Pulmonary artery endothelial cell (primary cell): Measurements from ENCODE around the gene TRUB1. TPM values are rescaled to one million over a fixed set of nuclear protein-coding genes. Genes with fewer than 3 reads are reported as not detected.

Source experiments
- DNase-seq: peaks from one replicate; pipeline ENCODE4 v3.0.0-alpha.2; 2011; ENCODE audit warnings: low read depth, low spot score
- total RNA-seq: library from RNA; depleted of rRNA; stranded (reverse); fragments of >200 nt; gene quantifications from 2 replicates; pipeline ENCODE4 v1.2.3, GENCODE V29; 2014

Gene TRUB1
- total RNA-seq, 1 donor from 2014 or later = 26.2 TPM

DNA sequence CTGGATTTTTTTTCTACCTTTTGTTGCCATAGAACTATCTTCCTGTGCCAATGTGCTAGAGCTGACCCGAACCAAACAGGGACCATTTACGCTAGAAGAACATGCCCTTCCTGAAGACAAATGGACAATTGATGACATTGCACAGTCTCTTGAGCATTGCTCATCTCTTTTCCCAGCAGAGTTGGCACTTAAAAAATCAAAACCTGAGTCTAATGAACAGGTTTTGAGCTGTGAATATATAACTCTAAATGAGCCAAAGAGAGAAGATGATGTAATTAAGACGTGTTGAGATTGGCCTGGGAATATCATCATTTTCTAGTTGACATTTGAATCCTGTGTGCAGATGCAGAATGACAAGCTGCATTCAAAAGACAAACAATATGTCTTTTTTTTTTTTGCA is 37.1 kb downstream of the TRUB1 start:
- DNase-seq = no peak

DNA sequence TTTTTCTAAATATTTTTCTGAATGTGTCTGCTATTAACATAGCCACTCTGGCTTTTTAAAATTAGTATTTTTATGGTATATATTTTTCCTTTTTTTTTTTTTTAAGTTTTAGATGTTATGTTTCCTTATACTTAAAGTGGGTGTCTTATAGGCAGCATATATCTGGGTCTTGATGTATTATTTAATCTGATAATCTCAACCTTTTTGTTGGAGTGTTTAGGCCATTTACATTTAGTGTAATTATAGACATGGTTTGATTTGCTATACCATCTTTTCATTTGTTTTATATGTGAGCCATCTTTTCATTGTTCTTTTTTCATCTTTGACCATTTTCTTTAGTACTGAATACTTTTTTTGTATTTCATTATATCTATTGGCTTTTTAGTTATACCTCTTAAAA is 45.0 kb downstream of the TRUB1 start:
- no peak for DNase-seq

- no peak for DNase-seq
These were observed 50.0 kb downstream of the TRUB1 start for GRCh38 chr10:114987995-114988394.

DNA sequence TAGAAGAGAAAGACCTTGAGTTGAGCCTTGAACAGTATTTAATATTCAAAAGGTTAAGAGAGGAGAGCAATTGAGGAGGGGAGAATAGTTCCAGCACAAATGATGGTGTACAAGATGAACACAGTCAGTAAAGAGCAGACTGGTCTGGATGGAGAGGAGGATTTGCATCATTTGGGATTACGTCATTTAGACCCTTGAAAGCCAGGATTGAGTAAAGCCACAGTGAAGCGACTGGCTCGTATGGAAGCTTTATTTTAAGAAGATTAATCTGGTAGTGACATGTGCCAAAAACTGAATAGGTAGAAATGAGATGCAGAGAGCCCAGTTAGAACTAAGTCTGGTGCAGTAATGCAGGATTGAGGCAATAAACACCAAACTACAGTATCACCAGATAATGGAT is 52.6 kb downstream of the TRUB1 start:
- DNase-seq = no peak

- DNase-seq = no peak
These were observed 53.0 kb downstream of the TRUB1 start for GRCh38 chr10:114990991-114991390.

DNA sequence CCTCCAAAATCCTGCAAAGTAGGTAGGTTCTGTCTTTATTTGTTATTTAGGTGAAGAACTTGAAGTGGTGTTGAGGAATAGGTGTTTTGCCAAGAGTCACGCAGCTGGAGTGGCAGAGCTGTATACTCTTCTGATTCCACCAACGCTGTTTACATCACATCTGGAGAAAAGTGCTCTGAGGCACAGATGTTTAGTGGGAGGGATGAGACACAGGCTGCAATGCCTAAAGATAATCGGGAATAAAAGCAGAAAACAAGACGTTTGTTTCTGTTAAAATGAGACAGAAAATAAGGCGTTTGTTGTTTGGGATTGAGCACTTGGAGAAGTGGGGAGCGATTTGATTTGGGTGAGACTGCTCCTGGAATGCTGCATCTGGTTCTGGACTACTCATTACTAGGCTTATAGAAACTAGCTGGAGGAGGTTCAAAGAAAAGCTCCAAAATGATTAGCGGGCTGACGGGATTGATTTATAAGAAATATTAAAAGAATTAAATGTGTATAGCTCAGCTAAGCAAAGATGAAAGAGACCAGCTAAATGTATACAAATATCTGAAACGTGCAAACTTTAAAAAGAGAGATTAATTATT is 54.3 kb downstream of the TRUB1 start:
- no peak for DNase-seq

- no peak for DNase-seq
These were observed 57.7 kb downstream of the TRUB1 start for GRCh38 chr10:114995468-114996247.

- no peak for DNase-seq
These were observed 58.5 kb downstream of the TRUB1 start for GRCh38 chr10:114996542-114996941.

DNA sequence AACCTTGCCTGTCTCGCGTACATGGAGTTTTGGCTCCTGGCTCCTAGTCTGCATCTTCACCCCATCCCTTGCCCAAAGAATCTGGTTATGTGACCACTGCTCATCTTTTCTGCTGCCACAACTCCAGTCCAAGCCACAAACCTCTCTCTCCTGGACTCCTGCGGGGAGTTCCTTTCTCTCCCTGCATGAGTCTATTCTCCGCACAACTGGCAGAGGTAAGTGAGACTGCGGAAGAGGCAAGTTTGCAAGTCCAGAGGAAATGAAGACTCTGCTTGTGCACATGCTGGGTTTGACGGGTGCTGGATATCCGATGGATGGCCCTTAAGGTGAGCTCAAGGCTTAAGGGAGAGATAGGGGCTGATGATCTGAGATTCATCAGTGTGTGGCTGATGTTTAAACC is 61.0 kb downstream of the TRUB1 start:
- DNase-seq = no peak

DNA sequence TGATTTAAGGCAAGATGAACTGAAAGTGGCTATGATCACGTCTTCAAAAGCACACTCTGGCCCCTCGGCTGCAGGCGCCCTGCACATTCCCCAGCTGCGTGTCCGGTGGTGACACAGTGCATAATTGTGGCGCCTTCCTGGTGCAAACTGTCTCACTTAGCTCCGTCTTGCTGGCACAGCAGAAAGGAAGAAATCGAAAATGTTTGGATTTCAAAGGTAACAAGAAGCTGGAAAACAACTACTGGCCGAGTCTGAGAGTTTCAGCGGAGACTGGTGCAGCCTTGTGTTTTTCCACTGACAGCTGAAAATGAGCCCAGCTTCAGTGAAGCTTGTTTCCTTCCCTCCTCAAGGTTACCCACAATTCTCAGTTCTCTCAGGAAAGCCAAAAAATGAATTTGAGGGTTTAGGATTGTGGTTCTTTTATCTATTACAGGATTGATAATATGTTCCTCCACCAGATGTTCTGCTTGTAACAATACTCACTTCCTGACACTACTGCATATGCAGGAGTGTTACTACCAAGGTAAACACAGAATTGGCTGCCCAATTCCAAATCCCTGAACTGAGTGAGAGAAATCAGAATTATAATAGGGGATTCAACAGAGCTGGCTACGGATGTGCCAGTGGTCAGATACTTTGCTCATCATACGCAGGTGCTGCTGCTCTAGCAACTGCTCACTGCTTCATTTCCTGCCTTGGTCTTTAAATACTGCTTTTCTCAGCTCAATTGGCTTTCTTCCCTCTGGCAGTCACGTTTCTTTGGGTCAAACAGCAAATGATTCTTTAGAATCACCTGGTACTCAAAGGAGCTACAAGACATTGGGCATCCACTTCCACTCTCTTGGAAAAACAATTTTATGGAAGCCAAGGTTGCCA is 63.7 kb downstream of the TRUB1 start:
- no peak for DNase-seq

GRCh38 chr10:115003396-115003795 is 65.4 kb downstream of the TRUB1 start:
- no peak for DNase-seq

DNA sequence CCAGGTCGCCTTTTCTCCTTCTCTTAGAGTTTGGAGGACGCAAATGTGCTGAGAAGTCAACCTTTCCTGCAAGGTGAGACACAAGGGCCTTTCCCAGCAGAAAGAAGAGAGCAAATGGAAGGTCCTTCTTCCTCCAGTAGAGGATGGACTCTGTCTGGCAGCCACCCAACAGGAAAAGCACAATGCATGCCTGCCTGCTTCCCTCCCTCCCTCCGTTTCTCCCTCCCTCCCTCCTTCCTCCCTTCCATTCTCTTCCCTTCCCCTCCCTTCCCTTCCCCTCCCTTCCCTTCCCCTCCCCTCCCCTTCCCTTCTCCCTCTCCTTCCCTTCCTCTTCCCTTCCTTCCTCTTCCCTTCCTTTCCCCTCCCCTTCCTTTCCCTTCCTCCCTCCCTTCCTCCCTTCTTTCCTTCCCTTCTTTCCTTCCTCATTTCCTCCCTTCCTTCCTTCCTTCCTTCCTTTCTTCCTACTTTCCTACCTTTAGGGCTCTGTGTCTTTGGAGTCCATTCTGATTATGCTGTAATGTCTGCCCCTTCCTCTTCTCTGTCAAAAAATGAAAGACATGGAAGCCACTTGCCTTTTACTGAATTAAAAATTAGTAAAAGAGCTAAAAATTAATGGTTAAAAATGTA is 66.4 kb downstream of the TRUB1 start:
- no peak for DNase-seq

GRCh38 chr10:115005771-115006170 is 67.8 kb downstream of the TRUB1 start:
- no peak for DNase-seq

DNA sequence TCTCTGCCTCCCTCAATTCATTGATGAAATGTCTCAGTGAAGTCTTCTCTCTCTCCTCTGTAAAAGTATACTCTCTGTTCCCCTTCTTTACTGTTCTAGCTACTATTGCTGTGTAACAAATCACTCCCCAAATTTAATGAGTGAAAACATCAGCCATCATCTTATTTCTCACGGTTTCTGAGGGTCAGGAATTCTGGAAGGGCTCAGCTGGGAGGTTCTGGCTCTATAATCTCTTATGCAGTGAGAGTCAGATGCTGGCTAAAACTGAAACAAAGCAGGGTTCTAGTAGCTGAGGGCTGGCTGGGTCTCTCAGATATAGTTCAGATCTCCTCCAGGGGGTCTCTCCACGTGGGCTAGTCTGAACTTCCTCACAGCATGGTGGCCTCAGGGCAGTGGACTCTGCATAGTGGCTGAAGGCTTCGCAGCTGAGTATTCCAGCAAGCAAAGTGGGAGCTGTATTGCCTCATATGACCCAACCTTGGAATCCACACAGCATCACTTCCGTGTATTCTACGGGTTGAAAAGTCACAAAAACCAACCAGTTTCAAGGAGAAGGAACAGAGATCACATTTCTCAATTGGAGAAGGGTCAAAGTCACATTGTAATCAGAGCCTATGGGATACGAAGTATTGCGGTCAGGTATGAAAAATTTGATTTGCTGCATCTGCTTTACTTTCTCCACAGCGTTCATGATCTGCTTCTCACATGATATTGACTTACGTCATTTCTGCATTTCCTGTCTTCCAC is 80.4 kb downstream of the TRUB1 start:
- DNase-seq = no peak

GRCh38 chr10:115020449-115020848 is 82.5 kb downstream of the TRUB1 start:
- DNase-seq = no peak

- DNase-seq = no peak
These were observed 84.7 kb downstream of the TRUB1 start for GRCh38 chr10:115022733-115023132.

DNA sequence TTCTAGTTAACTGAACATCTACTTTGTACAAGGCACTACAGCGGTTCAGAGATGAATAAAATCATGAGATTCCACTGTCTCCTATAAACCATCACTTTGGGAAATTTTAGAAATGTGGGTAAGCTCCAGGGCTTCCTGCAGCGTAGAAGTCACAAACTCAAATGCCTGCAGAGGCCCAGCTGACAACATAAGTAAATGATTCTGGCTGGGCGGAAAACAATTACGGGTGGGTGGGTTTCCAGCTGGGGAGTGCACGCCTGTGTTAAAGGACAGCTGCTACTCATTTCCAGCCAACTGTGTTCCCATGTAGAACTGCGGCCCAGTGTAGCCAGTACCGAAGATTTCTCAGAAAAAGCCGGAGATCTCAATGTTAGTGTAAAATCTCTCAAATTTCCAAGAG is 85.7 kb downstream of the TRUB1 start:
- DNase-seq = no peak

- DNase-seq = no peak
These were observed 86.4 kb downstream of the TRUB1 start for GRCh38 chr10:115024371-115024770.

DNA sequence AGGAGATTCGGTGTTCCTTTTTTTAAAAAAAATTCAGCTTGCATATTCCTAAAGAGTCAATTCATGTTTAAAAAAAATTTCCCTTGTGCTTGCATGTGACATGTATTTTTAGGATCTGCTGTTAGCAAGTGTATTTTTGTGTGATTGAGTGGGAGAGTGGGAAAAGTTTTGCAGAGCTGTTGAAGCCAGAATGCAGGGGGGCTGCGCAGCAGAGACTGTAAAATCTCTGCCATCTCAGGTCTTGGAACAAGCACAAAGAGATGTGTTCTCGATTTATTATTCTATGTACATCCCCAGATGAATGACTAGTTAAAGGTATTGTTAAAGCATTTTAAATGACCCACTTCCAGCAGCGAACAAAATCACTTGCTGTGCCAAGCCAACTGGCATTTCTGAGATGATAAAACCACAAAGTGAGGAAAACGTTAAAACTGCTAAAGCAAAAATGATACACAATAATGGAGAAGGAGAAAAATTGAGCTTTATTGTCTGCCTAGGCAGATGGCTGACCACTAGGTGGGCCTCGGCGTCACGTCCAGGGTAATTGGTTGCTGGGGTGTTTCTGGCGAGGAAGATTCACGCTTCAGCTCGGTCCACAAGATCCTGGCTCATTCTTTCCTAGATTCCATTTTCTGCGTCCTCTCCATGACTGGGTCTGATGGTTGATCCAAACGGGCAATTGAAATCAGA is 88.2 kb downstream of the TRUB1 start:
- DNase-seq = no peak

DNA sequence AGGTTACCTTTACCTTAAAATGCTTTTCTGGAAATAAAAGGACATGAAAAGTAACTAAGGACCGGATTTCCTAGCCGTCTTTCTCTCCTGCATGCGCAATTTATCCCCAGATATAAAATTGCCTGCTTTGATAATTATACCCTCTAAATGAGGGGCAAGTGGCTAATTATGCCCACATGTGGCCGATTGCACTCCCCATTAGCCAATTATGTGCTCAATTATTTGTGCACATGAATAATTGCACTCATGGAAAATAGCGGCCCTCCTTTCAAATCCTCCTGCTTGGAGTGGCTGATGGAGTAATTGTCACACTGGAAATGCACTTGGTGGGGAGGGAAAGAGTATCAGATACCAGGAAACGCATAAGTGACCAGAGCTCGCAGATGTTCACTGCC is 88.7 kb downstream of the TRUB1 start:
- no peak for DNase-seq
